Prostate gland (tissue), 2 donors: ENCODE data around the gene HOXA4. TPM values are rescaled to one million over a fixed set of nuclear protein-coding genes. Genes with fewer than 3 reads are reported as not detected.
A peak's percentile ranks its signal among the peaks of the same experiment; 100 is the strongest.

ENCODE experiments used
- DNase-seq: peaks from one replicate; pipeline ENCODE4 v3.0.0-alpha.2; 2019; ENCODE audit warnings: low spot score
- H3K27ac ChIP-seq, 2 donors: fragments of 200-600 bp; sonication (generic); 2 replicates each; pipeline ENCODE4 v1.5.1; 2017 to 2019
- H3K27me3 ChIP-seq: fragments of 200-600 bp; sonication (generic); replicated peaks from 2 replicates; pipeline ENCODE4 v1.5.1; 2019; ENCODE audit not compliant: insufficient read depth
- H3K36me3 ChIP-seq, 2 donors: fragments of 200-600 bp; sonication (generic); 1 replicate in 1 of 2; 2 replicates in 1 of 2; pipeline versions ENCODE4 v1.5.1 to v1.8.1; 2017 to 2019
- H3K4me1 ChIP-seq: fragments of 200-600 bp; sonication (generic); replicated peaks from 2 replicates; pipeline ENCODE4 v1.5.1; 2019
- H3K4me3 ChIP-seq, 2 donors: fragments of 200-600 bp; sonication (generic); 2 replicates each; pipeline ENCODE4 v1.5.1; 2017 to 2019
- H3K9me3 ChIP-seq: fragments of 200-600 bp; sonication (generic); 2 replicates; pipeline ENCODE4 v1.5.1; 2017
- CTCF ChIP-seq, 4 experiments: fragments of 200-600 bp in 2 of 4; fragments of 450-650 bp in 2 of 4; sonication (generic) in 2 of 4; IDR thresholded peaks; 1 replicate in 3 of 4; 2 replicates in 1 of 4; pipeline ENCODE4 v1.5.1; 2016 to 2019; ENCODE audit warnings: antibody characterized with exemption in 4 of 4, mild to moderate bottlenecking in 2 of 4, moderate library complexity in 2 of 4
- POLR2A ChIP-seq: fragments of 450-650 bp; IDR thresholded peaks from one replicate; pipeline ENCODE4 v1.6.1; 2016; ENCODE audit warnings: antibody characterized with exemption, mild to moderate bottlenecking
- POLR2AphosphoS5 ChIP-seq: sonication (generic); formaldehyde crosslinking; IDR thresholded peaks from one replicate; pipeline ENCODE4 v1.6.1; 2017; ENCODE audit warnings: antibody characterized with exemption
- WGBS: methylation state at CpG from one replicate; pipeline ENCODE4 v1.1.5; 2018; 5-methylcytosine and 5-hydroxymethylcytosine counted together
- intact Hi-C: fragments of 100-400 bp; cut with DNase I; formaldehyde crosslinking; loops from one replicate; pipeline ENCODE4 v1.14.2; 2022
- total RNA-seq, 2 donors: library from RNA; depleted of rRNA; stranded (reverse); fragments of >200 nt; gene quantifications; one replicate each; pipeline ENCODE4 v1.1.0, GENCODE V29; 2016

The HOXA4 gene
- total RNA-seq, 2 donors from 2014 or later = 1.4 to 1.8 TPM

GRCh38 chr7:27115221-27116026 is 15.1 kb downstream of the HOXA4 start:
- TF ChIP-seq POLR2AphosphoS5 (peak; percentile 64), CTCF (IDR thresholded peaks at IDR 0.05) (no peak), POLR2A (peak; percentile 43)
- Histone ChIP-seq H3K36me3 (no peaks in the 10 kb centered on the region), H3K9me3 (no peaks in the 10 kb centered on the region), H3K27ac (peak overlapping the region; percentile 64 to 71), H3K4me3 (peak overlapping the region; percentile 6 to 30), H3K27me3 (no peaks in the 10 kb centered on the region), H3K4me1 (peaks cover 1% of the 10 kb centered on the region)
- 43% methylated on average over 35 of the region's 45 CpGs for WGBS
- intact Hi-C loops = no loop called here
- peak; percentile 65 for DNase-seq

GRCh38 chr7:27114881-27115220 is 15.7 kb downstream of the HOXA4 start:
- intact Hi-C loops = no loop called here
- no peaks in the 10 kb centered on the region for H3K27me3 ChIP-seq

DNA sequence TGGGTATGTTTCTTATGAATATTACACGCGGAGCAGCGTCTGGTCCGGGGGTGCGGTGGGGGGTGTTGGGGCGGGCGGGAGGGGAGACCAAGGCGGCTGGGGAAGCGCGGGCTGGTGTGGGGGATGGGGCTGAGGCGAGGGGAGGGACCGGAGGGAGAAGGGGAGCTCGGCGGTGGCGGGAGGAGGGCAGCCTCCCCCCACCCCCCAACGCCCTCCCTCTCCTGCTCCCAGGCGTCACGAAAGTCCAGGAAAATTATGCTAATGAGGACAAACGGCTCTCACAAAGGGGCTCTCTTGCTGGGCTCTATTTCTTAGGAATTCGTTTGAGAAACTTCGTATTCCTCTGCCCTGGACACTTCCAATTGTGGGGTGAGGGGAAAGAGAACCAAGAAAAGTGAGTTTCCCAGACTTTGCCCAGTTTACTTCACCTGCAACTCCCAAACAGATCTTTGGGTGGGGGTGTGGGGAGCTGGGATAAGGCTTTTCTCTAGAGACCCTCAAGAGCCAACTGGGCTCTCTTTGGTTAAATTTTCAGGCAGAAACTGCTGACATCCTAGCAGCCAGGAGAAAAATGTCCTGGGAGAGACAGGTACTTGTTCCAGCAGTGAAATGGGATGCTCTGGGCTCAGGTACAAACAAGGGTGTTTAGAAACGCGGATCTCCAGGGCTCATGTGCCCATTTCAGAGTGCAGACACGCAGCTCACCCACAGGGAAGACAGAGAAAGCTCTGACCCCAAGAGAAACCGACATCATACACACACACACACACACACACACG is 16.4 kb downstream of the HOXA4 start:
- H3K27ac ChIP-seq = peak overlapping the region; percentile 80 to 87
- DNase-seq = peak; percentile 56
- WGBS = 19% methylated on average over 18 of the region's 26 CpGs

More at GRCh38 chr7:27114881-27115220, 15.7 kb downstream of the HOXA4 start:
- Histone ChIP-seq H3K36me3 (no peaks in the 10 kb centered on the region), H3K4me1 (peaks cover 3% of the 10 kb centered on the region), H3K9me3 (no peaks in the 10 kb centered on the region), H3K4me3 (peak overlapping the region in 1 of 2 donors; percentile 30), H3K27ac (peak overlapping the region; percentile 64 to 71)
- WGBS = 31% methylated on average over 6 of the region's 6 CpGs
- TF ChIP-seq POLR2AphosphoS5 (no peak), CTCF (IDR thresholded peaks at IDR 0.05) (no peak), POLR2A (no peak)
- DNase-seq = no peak

More for the DNA sequence above, 16.4 kb downstream of the HOXA4 start:
- intact Hi-C loops = loop anchor here (2.0 kb wide), 1 partner anchor 17 kb away; no protein-coding TSS in a partner anchor
- H3K4me3 ChIP-seq = peak overlapping the region; percentile 50
- H3K4me1 ChIP-seq = peaks cover 3% of the 10 kb centered on the region
- no peak for TF ChIP-seq POLR2AphosphoS5
- no peak for TF ChIP-seq CTCF (IDR thresholded peaks at IDR 0.05)
- TF ChIP-seq POLR2A = no peak
- no peaks in the 10 kb centered on the region for H3K9me3 ChIP-seq
- H3K36me3 ChIP-seq = no peaks in the 10 kb centered on the region
- no peaks in the 10 kb centered on the region for H3K27me3 ChIP-seq
